Activated naive CD4-positive, alpha-beta T cell treated with anti-CD3 and anti-CD28 coated beads for 36 hours (primary cell): ENCODE measurements around the gene PLPPR4. TPM values are rescaled to one million over a fixed set of nuclear protein-coding genes. Genes with fewer than 3 reads are reported as not detected.
"Not testable (repeated sequence)": the region's sequence is repeated elsewhere in the genome, so short reads cannot be mapped to it uniquely, and the experiment has no call there.

Source experiments
- CTCF ChIA-PET: fragments of 350-600 bp; sonication (Branson Sonifier 250); formaldehyde crosslinking; loops from one replicate; lab custom pipeline; 2021; ENCODE audit warnings: antibody characterized with exemption; lab: Charles Lee
- DNase-seq: peaks from one replicate; pipeline ENCODE4 v3.0.0-alpha.2; 2020
- H3K27ac Mint-ChIP-seq: one replicate; pipeline ENCODE4 v1.8.0; 2021; ENCODE audit warnings: mild to moderate bottlenecking, mixed read lengths
- H3K27me3 Mint-ChIP-seq: one replicate; pipeline ENCODE4 v1.8.0; 2021; ENCODE audit warnings: low read depth, mixed read lengths
- H3K36me3 Mint-ChIP-seq: one replicate; pipeline ENCODE4 v1.8.0; 2021; ENCODE audit warnings: low read depth, mixed read lengths
- H3K4me1 Mint-ChIP-seq: one replicate; pipeline ENCODE4 v1.8.0; 2021; ENCODE audit warnings: low read depth, mixed read lengths
- H3K4me3 Mint-ChIP-seq: one replicate; pipeline ENCODE4 v1.8.0; 2021; ENCODE audit warnings: mild to moderate bottlenecking, moderate library complexity, mixed read lengths
- H3K9me3 Mint-ChIP-seq: one replicate; pipeline ENCODE4 v1.8.0; 2021; ENCODE audit warnings: mixed read lengths
- intact Hi-C: fragments of 100-400 bp; cut with micrococcal nuclease; formaldehyde crosslinking; loops from one replicate; pipeline ENCODE4 v1.15.1; 2023
- total RNA-seq, 2 experiments: library from RNA; stranded (reverse); gene quantifications; one replicate each; pipeline ENCODE4 v1.2.3, GENCODE V29; 2021

The PLPPR4 gene
- total RNA-seq, 2 experiments from 2014 or later: not detected

DNA sequence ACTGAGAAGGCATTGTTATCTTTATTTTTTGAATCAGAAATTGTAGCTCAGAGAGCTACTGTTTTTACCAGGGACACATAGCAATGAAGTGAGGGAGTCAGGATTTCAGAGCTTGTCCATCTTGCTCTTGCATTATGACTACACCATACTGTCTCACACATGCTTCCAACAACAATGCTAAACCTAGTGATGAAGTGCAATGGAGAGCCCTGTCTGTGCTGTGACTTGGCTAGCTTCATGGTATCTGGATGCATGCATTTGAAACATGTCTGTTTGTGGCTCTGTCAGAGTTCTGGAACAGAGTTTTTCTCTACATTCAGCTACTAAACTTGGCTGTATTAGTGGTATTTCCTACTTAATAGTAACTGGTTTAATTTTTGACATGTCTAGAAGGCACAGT, 7.0 kb downstream of the PLPPR4 start:
- peaks cover 7% of the 10 kb centered on the region for H3K27me3 Mint-ChIP-seq
- H3K9me3 Mint-ChIP-seq: peaks cover 4% of the 10 kb centered on the region
- no peak overlapping the region for H3K4me3 Mint-ChIP-seq
- H3K4me1 Mint-ChIP-seq: no peaks in the 10 kb centered on the region
- intact Hi-C loops: no loop called here
- no peak overlapping the region for H3K27ac Mint-ChIP-seq
- CTCF ChIA-PET: interaction anchor here (0.5 to 0.6 kb wide), 2 partner anchors 151 to 435 kb away, joined by 3 to 4 read pairs; no protein-coding TSS in a partner anchor
- DNase-seq: no peak
- no peaks in the 10 kb centered on the region for H3K36me3 Mint-ChIP-seq

DNA sequence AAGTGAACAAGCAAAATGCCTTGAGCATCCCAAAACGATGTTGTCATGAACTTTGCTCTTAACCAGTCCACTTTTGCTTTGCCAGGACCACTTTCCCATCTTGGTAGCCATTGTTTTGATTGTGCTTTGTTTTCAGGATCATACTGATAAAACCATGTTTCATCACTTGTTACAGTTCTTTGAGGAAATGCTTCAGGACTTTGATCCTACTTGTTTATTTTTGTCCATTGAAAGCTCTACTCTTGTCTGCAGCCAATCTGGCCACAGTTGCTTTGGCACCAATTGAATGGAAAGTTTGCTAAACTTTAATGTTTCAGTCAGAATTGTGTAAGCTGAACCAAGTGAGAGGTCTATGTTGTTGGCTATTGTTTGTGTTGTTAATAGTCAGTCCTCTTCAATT, 12.8 kb downstream of the PLPPR4 start:
- H3K27ac Mint-ChIP-seq: no peak overlapping the region
- H3K4me3 Mint-ChIP-seq: no peak overlapping the region
- H3K4me1 Mint-ChIP-seq: no peaks in the 10 kb centered on the region
- DNase-seq: no peak
- no peaks in the 10 kb centered on the region for H3K27me3 Mint-ChIP-seq
- H3K9me3 Mint-ChIP-seq: peaks cover 4% of the 10 kb centered on the region
- CTCF ChIA-PET: no interaction called here
- intact Hi-C loops: no loop called here
- H3K36me3 Mint-ChIP-seq: no peaks in the 10 kb centered on the region

DNA sequence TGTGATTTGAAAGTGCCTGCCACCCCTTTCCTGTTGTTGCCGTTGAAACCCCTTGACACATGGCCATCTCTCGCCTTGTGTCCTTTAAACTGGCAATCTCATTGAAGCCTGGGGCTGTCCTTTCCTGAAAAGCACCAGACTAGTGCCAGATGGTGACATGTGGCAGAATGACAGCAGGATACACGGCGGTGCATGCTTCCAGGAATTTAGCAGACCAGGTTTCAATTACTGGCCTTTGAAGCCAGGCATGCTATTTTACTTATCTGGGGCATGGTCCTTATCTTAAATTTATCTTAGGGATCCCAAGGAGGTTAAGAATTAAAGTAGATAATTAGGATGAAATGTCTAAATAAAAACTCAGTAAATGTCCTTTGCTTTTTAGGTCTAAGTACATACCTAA, 15.2 kb downstream of the PLPPR4 start:
- H3K4me3 Mint-ChIP-seq: no peak overlapping the region
- no peaks in the 10 kb centered on the region for H3K4me1 Mint-ChIP-seq
- no peaks in the 10 kb centered on the region for H3K9me3 Mint-ChIP-seq
- H3K27ac Mint-ChIP-seq: no peak overlapping the region
- CTCF ChIA-PET: no interaction called here
- intact Hi-C loops: no loop called here
- DNase-seq: no peak
- no peaks in the 10 kb centered on the region for H3K36me3 Mint-ChIP-seq
- H3K27me3 Mint-ChIP-seq: peaks cover 3% of the 10 kb centered on the region

DNA sequence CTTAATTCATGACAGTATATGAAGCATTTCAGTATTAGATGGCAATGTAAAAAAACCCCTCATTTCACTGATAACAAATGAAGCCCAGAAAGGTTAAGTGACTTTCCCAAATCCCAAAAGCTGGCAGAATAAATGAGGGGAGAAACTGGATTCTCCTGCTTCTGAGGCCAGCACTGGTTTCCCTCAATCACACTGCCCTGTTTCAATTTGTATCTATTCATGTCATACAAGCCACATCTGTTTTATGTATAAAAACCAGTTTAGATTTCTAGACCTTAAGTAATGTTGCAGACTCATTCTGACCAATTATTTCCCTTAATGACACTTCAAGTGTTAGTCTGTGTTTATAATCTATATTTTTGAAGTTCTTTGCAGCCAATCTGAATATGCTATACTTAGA, 16.8 kb downstream of the PLPPR4 start:
- CTCF ChIA-PET: no interaction called here

DNA sequence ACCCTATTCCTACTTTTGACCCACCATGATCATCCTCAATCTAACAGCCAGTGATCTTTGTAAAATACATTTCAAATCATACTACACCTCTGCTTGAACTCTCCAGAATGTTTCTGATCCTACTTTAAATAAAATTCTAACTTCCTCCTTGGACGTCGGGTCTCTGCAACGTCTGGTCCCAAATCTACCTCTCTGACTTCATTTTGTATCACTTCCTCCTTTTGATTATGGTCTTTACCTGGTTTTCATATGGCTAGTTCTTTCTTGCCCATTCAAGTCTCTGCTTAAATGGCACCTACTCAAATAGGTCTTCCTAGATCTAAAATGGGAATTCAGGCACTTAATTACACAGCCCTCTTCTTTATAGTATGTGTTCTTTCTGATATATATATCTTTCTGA, 18.2 kb downstream of the PLPPR4 start:
- CTCF ChIA-PET: no interaction called here
- H3K36me3 Mint-ChIP-seq: no peaks in the 10 kb centered on the region
- DNase-seq: no peak
- intact Hi-C loops: no loop called here
- no peaks in the 10 kb centered on the region for H3K4me1 Mint-ChIP-seq
- H3K4me3 Mint-ChIP-seq: no peak overlapping the region
- peaks cover 5% of the 10 kb centered on the region for H3K9me3 Mint-ChIP-seq
- H3K27ac Mint-ChIP-seq: no peak overlapping the region
- peaks cover 6% of the 10 kb centered on the region for H3K27me3 Mint-ChIP-seq

More for the DNA sequence above, 16.8 kb downstream of the PLPPR4 start:
- Mint-ChIP-seq H3K4me1 (no peaks in the 10 kb centered on the region), H3K27me3 (peaks cover 3% of the 10 kb centered on the region), H3K4me3 (no peak overlapping the region), H3K27ac (no peak overlapping the region), H3K36me3 (no peaks in the 10 kb centered on the region), H3K9me3 (no peaks in the 10 kb centered on the region)
- no peak for DNase-seq
- intact Hi-C loops: no loop called here

DNA sequence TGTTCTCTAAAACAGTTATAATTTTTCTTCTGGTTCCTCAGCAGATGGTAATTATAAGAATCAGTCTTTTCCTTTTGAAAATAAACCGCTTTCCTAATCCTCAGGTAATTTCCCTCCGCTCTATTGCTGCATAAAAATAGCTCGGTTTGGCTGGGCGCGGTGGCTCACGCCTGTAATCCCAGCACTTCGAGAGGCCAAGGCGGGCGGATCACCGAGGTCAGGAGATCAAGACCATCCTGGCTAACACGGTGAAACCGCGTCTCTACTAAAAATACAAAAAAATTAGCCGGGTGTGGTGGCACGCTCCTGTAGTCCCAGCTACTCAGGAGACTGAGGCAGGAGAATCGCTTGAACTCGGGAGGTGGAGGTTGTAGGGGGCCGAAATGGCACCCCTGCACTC, 19.2 kb downstream of the PLPPR4 start:
- H3K4me3 Mint-ChIP-seq, H3K36me3 Mint-ChIP-seq, H3K9me3 Mint-ChIP-seq, H3K27ac Mint-ChIP-seq, H3K27me3 Mint-ChIP-seq, DNase-seq, H3K4me1 Mint-ChIP-seq, intact Hi-C loops: not testable (repeated sequence)
- CTCF ChIA-PET: interaction anchor here (0.6 kb wide), 1 partner anchor 103 kb away, joined by 4 read pairs; no protein-coding TSS in a partner anchor

DNA sequence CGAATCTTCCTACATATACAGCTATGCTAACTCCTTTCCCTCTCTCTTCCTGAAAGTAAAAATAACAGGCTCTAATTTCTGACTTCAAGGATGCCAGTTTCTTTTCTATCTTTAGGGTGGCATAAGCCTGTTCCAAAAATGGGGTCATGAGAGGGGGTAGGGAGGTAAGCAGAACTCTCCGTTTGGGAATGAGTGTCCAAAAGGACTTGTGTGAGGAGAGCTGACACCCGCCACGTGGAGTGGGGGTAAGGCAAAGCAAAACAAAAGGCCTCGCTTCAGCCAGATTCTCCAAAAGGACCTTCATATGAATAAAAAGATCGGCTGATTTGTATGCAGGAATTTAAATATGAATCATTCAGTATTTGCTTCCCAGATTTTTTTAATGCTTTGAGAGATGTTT, 28.6 kb downstream of the PLPPR4 start:
- H3K36me3 Mint-ChIP-seq: no peaks in the 10 kb centered on the region
- H3K4me1 Mint-ChIP-seq: no peaks in the 10 kb centered on the region
- intact Hi-C loops: no loop called here
- CTCF ChIA-PET: no interaction called here
- no peak overlapping the region for H3K27ac Mint-ChIP-seq
- H3K9me3 Mint-ChIP-seq: peaks cover 8% of the 10 kb centered on the region
- no peaks in the 10 kb centered on the region for H3K27me3 Mint-ChIP-seq
- no peak overlapping the region for H3K4me3 Mint-ChIP-seq
- DNase-seq: no peak

DNA sequence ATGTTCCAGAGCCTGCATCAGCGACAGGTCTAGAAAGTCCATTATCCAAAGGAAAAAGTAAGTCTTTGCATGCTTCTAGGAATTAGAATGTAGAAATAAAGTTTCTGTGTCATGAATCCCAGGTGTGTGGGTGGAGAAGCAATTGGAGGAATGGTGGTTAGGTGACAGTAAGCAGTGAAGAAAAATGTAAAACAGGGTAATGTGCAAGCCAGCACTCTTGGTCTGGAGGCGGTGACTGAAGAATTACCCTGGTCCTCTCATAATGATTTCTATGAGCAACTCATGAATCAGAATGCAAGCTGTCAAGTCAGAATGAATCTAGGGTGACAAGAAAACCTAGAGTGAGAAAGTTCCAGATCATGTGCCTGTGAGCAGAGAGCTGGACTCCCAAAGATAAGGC, 33.6 kb downstream of the PLPPR4 start:
- Mint-ChIP-seq H3K9me3 (peaks cover 2% of the 10 kb centered on the region), H3K27me3 (peaks cover under 1% of the 10 kb centered on the region), H3K36me3 (no peaks in the 10 kb centered on the region), H3K4me1 (no peaks in the 10 kb centered on the region), H3K27ac (no peak overlapping the region), H3K4me3 (no peak overlapping the region)
- intact Hi-C loops: no loop called here
- no peak for DNase-seq
- CTCF ChIA-PET: no interaction called here

DNA sequence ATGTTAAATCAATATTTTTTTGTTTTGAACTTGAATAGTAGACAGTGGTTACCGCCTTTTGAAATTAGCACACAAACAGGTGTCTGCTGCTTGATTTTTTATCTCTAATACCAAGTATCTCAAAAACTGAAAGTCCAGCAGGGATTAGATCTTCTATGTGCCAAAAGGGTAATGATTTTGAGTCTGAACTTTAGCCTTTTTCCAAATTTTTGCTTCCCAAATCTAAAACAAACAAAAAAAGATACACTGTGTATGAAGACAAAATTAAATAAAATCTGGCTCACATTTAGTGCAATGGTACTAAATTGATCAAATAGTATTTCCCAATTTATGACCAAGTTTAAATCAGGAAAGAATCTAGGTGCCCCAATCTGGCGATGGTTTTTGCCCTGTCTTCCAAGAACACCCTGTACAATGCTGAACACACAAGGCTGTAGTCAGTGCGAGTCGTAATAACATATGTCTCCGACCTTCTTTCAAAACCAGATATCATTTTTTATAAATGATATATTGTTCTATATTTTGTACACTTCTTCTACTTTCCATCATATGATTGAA, 40.5 kb downstream of the PLPPR4 start:
- intact Hi-C loops: no loop called here
- H3K27ac Mint-ChIP-seq: no peak overlapping the region
- CTCF ChIA-PET: interaction anchor here (0.6 kb wide), 1 partner anchor 174 kb away, joined by 5 read pairs; no protein-coding TSS in a partner anchor

DNA sequence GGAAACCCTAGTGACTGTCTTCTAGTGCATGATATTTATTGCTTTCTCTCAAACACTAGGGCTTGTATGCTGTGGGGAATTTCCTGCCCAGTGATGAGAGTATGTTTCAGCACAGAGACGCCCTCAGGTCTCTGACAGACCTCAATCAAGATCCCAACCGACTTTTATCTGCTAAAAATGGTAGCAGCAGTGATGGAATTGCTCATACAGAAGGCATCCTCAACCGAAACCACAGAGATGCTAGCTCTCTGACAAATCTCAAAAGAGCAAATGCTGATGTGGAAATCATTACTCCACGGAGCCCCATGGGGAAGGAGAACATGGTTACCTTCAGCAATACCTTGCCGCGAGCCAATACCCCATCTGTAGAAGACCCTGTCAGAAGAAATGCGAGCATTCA, 41.3 kb downstream of the PLPPR4 start:
- H3K4me3 Mint-ChIP-seq: no peak overlapping the region
- CTCF ChIA-PET: no interaction called here
- DNase-seq: no peak
- no peaks in the 10 kb centered on the region for H3K36me3 Mint-ChIP-seq
- no peaks in the 10 kb centered on the region for H3K4me1 Mint-ChIP-seq
- peaks cover 4% of the 10 kb centered on the region for H3K9me3 Mint-ChIP-seq
- H3K27me3 Mint-ChIP-seq: peaks cover 4% of the 10 kb centered on the region
- no peak overlapping the region for H3K27ac Mint-ChIP-seq
- intact Hi-C loops: no loop called here

More for the DNA sequence above, 40.5 kb downstream of the PLPPR4 start:
- Mint-ChIP-seq H3K36me3 (no peaks in the 10 kb centered on the region), H3K27me3 (peaks cover 4% of the 10 kb centered on the region), H3K9me3 (peaks cover 4% of the 10 kb centered on the region), H3K4me3 (no peak overlapping the region), H3K4me1 (no peaks in the 10 kb centered on the region)
- DNase-seq: no peak

DNA sequence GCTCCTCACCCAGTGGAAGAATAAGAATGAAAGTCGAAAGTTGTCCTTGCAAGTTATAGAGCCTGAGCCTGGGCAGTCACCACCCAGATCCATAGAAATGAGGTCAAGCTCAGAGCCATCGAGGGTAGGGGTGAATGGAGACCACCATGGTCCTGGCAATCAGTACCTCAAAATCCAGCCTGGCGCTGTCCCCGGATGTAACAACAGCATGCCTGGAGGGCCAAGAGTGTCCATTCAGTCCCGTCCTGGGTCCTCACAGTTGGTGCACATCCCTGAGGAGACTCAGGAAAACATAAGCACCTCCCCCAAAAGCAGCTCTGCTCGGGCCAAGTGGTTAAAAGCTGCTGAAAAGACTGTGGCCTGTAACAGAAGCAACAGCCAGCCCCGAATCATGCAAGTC, 41.8 kb downstream of the PLPPR4 start:
- DNase-seq: no peak
- Mint-ChIP-seq H3K4me1 (no peaks in the 10 kb centered on the region), H3K27ac (no peak overlapping the region), H3K27me3 (peaks cover 4% of the 10 kb centered on the region), H3K9me3 (peaks cover 4% of the 10 kb centered on the region), H3K36me3 (no peaks in the 10 kb centered on the region), H3K4me3 (no peak overlapping the region)
- intact Hi-C loops: no loop called here
- CTCF ChIA-PET: no interaction called here

DNA sequence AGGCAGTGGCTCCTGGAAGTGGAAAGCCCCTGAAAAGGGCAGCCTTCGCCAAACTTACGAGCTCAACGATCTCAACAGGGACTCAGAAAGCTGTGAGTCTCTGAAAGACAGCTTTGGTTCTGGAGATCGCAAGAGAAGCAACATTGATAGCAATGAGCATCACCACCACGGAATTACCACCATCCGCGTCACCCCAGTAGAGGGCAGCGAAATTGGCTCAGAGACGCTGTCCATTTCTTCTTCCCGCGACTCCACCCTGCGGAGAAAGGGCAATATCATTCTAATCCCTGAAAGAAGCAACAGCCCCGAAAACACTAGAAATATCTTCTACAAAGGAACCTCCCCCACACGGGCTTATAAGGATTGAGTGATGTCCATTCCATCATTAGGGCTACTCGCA, 42.4 kb downstream of the PLPPR4 start:
- DNase-seq: no peak
- H3K4me3 Mint-ChIP-seq: no peak overlapping the region
- H3K27ac Mint-ChIP-seq: no peak overlapping the region
- H3K27me3 Mint-ChIP-seq: peaks cover 4% of the 10 kb centered on the region
- peaks cover 4% of the 10 kb centered on the region for H3K9me3 Mint-ChIP-seq
- CTCF ChIA-PET: no interaction called here
- H3K36me3 Mint-ChIP-seq: no peaks in the 10 kb centered on the region
- H3K4me1 Mint-ChIP-seq: no peaks in the 10 kb centered on the region
- intact Hi-C loops: no loop called here

DNA sequence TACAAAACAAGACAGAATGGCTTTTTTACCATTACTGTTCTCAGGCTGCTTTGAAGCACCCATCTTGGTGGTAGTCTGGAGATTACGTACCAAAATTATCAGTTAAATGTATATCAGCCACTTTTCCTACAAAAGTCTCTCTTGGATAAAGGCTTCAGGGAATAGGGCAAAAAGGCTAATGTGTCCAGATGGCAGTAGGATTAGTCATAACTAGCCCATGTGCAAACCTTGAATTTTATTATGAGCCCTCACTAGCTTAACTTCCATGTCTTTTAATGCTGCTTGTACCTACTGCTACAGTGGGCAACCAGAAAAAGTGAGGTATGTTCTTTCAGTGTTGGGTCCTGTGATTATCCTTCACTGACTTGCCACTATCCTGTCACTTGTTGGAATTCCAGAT, 51.0 kb downstream of the PLPPR4 start:
- Mint-ChIP-seq H3K27ac (no peak overlapping the region), H3K4me3 (no peak overlapping the region), H3K27me3 (peaks cover 6% of the 10 kb centered on the region), H3K9me3 (no peaks in the 10 kb centered on the region), H3K36me3 (no peaks in the 10 kb centered on the region), H3K4me1 (no peaks in the 10 kb centered on the region)
- intact Hi-C loops: no loop called here
- no peak for DNase-seq
- CTCF ChIA-PET: no interaction called here
